ENCODE data around the gene BNIP2. TPM values are rescaled to one million over a fixed set of nuclear protein-coding genes. Genes with fewer than 3 reads are reported as not detected.

The BNIP2 gene
- total RNA-seq, 1 donor from 2014 or later, result 64.6 TPM

GRCh38 chr15:59680870-59681269 lies 8.2 kb downstream of the BNIP2 start:
- no peak overlapping the region for H3K27ac Mint-ChIP-seq (ENCODE audit: unreplicated experiment)
- H3K27me3 Mint-ChIP-seq (ENCODE audit: unreplicated experiment), result no peaks in the 10 kb centered on the region
- TF ChIP-seq CTCF (IDR thresholded peaks at IDR 0.05), result no peak
- peaks cover 33% of the 10 kb centered on the region for H3K36me3 Mint-ChIP-seq (ENCODE audit: unreplicated experiment)
- no peak for DNase-seq (ENCODE audit: extremely low spot score, unreplicated experiment)
- H3K9me3 Mint-ChIP-seq (ENCODE audit: unreplicated experiment), result no peaks in the 10 kb centered on the region
- no peak overlapping the region for H3K4me3 Mint-ChIP-seq (ENCODE audit: unreplicated experiment)
- H3K4me1 Mint-ChIP-seq (ENCODE audit: unreplicated experiment), result peaks cover 13% of the 10 kb centered on the region

GRCh38 chr15:59680346-59680745 lies 8.8 kb downstream of the BNIP2 start:
- Mint-ChIP-seq H3K36me3 (ENCODE audit: unreplicated experiment) (peaks cover 38% of the 10 kb centered on the region), H3K9me3 (ENCODE audit: unreplicated experiment) (no peaks in the 10 kb centered on the region), H3K27ac (ENCODE audit: unreplicated experiment) (no peak overlapping the region), H3K27me3 (ENCODE audit: unreplicated experiment) (no peaks in the 10 kb centered on the region), H3K4me3 (ENCODE audit: unreplicated experiment) (no peak overlapping the region), H3K4me1 (ENCODE audit: unreplicated experiment) (peaks cover 8% of the 10 kb centered on the region)
- no peak for DNase-seq (ENCODE audit: extremely low spot score, unreplicated experiment)
- no peak for TF ChIP-seq CTCF (IDR thresholded peaks at IDR 0.05)

GRCh38 chr15:59678620-59679019 lies 10.5 kb downstream of the BNIP2 start:
- Mint-ChIP-seq H3K4me1 (ENCODE audit: unreplicated experiment) (peaks cover 2% of the 10 kb centered on the region), H3K27me3 (ENCODE audit: unreplicated experiment) (no peaks in the 10 kb centered on the region)

GRCh38 chr15:59678172-59678571 lies 10.9 kb downstream of the BNIP2 start:
- Mint-ChIP-seq H3K9me3 (ENCODE audit: unreplicated experiment) (no peaks in the 10 kb centered on the region), H3K27ac (ENCODE audit: unreplicated experiment) (no peak overlapping the region), H3K36me3 (ENCODE audit: unreplicated experiment) (peaks cover 44% of the 10 kb centered on the region), H3K4me1 (ENCODE audit: unreplicated experiment) (peaks cover 1% of the 10 kb centered on the region), H3K4me3 (ENCODE audit: unreplicated experiment) (no peak overlapping the region), H3K27me3 (ENCODE audit: unreplicated experiment) (no peaks in the 10 kb centered on the region)
- DNase-seq (ENCODE audit: extremely low spot score, unreplicated experiment), result no peak
- no peak for TF ChIP-seq CTCF (IDR thresholded peaks at IDR 0.05)

More at GRCh38 chr15:59678620-59679019, 10.5 kb downstream of the BNIP2 start:
- Mint-ChIP-seq H3K9me3 (ENCODE audit: unreplicated experiment) (no peaks in the 10 kb centered on the region), H3K27ac (ENCODE audit: unreplicated experiment) (no peak overlapping the region), H3K4me3 (ENCODE audit: unreplicated experiment) (no peak overlapping the region), H3K36me3 (ENCODE audit: unreplicated experiment) (peaks cover 44% of the 10 kb centered on the region)
- DNase-seq (ENCODE audit: extremely low spot score, unreplicated experiment), result no peak
- TF ChIP-seq CTCF (IDR thresholded peaks at IDR 0.05), result no peak

GRCh38 chr15:59676565-59676964 lies 12.6 kb downstream of the BNIP2 start:
- no peaks in the 10 kb centered on the region for H3K27me3 Mint-ChIP-seq (ENCODE audit: unreplicated experiment)
- no peak overlapping the region for H3K4me3 Mint-ChIP-seq (ENCODE audit: unreplicated experiment)
- TF ChIP-seq CTCF (IDR thresholded peaks at IDR 0.05), result no peak
- no peak overlapping the region for H3K27ac Mint-ChIP-seq (ENCODE audit: unreplicated experiment)
- H3K36me3 Mint-ChIP-seq (ENCODE audit: unreplicated experiment), result peaks cover 56% of the 10 kb centered on the region
- H3K4me1 Mint-ChIP-seq (ENCODE audit: unreplicated experiment), result peaks cover 1% of the 10 kb centered on the region
- no peak for DNase-seq (ENCODE audit: extremely low spot score, unreplicated experiment)
- no peaks in the 10 kb centered on the region for H3K9me3 Mint-ChIP-seq (ENCODE audit: unreplicated experiment)

Data from osteocyte (in vitro differentiated cells).